HG02884 (cell line): ENCODE data around the gene MRPS21.

Source experiments
- ATAC-seq: cut with Tn5 transposase; IDR thresholded peaks from one replicate; pipeline ENCODE4 v1.9.1; 2021; ENCODE audit warnings: mild to moderate bottlenecking, moderate library complexity; ENCODE audit not compliant: unreplicated experiment

The MRPS21 gene

DNA sequence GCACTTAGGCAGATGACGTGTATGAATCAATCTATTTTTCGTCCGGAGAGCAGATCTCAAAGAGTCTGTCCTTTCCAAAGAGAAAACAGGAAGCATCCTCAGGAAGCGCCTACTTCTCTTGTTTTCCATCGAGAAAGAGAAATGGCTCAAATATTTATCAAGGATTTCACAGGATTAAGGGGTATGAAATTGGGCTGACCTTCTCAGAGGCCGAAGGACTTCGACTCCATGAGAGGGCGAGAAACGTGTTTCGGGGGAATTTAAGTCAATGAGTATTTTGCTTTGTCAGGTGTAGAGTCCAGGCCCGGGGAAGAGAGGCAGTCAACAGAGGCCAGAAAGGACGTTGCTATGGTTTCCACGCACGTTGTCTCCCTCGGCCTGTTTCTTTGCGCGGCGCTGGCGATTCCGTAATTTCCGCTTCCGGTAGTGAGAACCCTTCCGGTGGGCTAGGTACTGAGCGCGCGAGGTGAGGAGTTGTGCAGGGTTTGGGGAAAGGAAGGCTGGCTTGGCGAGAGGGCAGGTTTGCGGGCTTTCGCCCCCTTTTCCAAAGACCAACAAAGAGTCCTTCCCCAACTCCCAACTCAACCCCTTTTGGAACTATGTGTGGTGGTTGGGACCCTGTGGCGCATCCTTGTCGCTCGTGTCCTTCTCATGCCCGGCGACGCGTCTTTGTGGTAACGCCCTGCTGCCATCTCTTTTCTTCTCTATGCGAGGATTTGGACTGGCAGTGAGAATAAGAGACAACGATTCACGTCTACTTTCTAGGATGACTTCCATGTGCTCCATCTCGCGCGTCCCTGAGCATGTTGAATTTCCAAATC lies at the start of gene MRPS21:
Gene MRPS21, plus strand, starts transcription at position 429 of the 821 bp plus-strand sequence. CDS start 506 bp downstream, outside the sequence.
- ATAC-seq = peak; percentile 87

- ATAC-seq = no peak
These were observed 43.7 kb upstream of the MRPS21 start for GRCh38 chr1:150249936-150250335.

DNA sequence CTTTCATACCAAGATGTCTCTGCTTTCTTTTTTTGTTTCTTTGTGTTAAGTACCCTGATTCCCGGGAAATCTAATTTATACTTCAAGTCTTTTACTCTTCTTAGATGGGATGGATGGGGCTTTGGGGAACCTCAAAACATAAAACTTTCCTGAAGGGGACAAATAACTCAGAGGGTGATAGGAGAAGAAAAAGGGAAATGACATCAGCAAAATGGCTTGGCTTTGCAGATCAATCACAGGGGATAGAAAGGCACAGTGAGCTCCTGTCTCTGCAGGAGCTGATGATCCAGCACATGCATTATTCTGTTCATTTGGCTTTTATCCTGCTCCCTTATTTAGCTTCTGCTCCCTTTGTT lies 37.5 kb upstream of the MRPS21 start:
- no peak for ATAC-seq

DNA sequence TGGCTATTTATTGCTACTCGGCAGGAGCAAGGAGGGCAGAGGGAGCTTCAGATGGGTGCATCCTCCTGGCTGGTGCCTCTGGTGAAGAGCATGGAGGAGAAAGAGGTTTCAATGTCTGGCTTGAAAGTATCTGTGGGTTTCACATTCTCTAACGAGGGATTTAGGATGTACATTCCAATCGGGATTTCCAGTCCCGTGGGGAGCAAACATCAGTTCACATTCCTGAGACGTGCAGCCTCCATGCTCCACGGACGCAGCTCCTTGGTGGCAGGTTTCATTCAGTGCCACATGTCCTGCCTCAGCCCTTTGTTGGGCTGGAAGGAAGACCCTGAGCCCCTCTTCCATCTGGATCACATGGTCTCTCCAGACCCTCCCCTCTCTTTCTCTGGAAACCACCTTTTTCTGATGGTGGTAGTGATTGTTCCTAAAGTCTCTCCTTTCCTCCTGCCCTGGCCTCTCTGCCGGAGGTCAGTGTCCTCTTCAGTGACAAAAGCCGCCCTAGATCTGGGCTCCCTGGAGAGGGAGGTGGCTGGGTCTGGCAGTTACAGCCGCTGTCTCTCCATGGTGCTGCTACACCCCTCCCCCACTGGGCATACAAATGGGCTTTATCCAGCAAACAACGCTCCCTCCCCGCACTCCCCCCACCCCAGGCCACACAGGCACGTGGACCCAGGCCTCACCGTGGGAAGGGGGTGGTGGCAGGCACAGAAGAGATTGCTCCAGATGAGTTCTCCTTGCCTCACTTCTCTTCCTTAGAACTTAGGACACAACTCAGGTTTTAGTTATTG lies 36.9 kb upstream of the MRPS21 start:
- no peak for ATAC-seq

GRCh38 chr1:150257624-150258585 lies 35.8 kb upstream of the MRPS21 start, which contains the start of gene CA14:
TSS of gene CA14 (plus strand) at chr1:150257774. CDS start at chr1:150258129, 355 bp downstream.
- ATAC-seq = no peak

GRCh38 chr1:150259217-150259616 lies 34.4 kb upstream of the MRPS21 start:
- ATAC-seq = no peak

DNA sequence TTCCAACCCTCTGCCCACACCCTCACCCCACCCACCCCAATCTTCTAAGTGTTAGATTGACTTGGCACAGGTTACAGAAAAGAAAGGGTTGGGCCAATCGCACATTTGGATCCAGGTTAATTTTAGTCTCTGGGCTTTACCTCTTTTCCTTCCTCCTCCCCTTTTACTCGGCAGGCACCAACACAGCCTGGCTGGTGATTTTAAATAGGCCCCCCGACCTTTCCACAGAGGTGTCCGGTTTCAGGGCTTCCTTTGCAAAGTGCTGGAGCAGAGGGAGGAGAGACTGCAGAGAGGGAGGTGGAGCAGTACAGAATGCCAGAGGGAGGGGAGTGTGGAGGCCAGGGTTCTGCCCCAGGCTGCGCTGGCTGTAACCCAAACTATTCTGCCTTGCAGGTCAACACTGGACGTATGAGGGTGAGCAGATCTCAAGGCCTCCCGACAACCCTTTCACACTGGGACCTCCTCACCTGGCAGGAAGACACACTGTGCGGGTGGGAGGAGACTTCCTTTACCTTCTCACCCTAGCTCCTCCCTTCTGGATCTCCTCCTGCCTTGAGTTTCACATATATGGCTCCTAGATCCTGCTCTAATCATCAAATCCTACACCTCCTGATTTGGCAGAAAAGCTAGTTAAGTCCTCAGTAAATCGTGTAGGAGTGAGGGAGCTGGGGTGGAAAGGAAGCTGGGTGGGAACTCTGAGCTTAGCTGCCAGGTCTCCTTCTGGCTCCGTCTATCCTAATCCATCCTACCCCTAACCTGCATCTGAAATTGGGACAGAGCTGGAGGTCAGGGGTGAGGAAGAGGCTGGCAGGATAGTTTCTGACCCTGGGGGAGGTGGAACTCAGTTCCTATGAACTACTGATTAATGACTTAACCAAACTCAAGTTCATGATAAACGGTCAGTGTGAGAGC lies 33.6 kb upstream of the MRPS21 start:
- no peak for ATAC-seq

DNA sequence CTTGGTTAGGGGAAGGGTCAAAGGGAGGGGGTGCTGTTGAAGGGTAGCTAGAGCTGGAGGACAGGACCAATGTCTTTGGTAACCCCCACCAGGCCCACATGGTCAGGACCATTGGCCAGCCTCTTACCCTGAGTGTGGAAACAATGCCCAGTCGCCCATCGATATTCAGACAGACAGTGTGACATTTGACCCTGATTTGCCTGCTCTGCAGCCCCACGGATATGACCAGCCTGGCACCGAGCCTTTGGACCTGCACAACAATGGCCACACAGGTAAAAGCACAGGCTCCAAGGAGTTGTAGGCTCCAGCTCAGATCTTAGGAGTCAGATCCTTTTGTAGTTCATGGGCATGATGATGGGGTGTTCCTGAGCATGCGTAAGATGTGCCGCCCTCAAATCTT lies 32.3 kb upstream of the MRPS21 start:
- no peak for ATAC-seq

DNA sequence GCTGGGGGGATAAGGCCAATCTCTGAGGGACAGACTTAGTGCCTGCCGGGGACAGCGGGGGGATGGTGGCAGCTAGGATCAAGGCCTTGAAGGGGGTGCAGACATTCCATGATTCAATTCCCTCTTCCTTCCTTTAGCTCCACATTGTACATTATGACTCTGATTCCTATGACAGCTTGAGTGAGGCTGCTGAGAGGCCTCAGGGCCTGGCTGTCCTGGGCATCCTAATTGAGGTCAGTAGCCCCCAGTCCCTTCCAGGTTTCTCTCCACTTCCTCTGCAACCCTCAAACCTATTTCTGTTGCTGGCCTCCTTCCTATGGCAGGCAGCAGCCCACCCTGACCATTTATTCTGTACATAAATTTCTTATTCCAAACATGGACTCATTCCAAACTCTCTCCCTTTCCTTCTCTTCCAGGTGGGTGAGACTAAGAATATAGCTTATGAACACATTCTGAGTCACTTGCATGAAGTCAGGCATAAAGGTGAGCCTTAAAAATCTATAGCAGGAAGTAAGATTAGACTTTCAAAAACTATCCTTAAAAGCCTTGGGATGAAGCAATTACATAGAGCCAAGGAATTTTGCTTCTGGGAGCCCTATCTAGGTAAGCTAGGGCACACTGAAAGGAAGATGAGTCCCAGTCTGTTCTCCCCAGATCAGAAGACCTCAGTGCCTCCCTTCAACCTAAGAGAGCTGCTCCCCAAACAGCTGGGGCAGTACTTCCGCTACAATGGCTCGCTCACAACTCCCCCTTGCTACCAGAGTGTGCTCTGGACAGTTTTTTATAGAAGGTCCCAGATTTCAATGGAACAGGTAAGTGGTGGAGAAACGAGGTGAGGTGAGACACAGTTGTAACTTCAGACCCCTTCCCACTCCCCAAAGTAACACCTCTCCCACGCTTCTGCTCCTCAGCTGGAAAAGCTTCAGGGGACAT lies 31.0 kb upstream of the MRPS21 start:
- no peak for ATAC-seq

GRCh38 chr1:150263549-150263948 lies 30.1 kb upstream of the MRPS21 start:
- ATAC-seq = no peak

DNA sequence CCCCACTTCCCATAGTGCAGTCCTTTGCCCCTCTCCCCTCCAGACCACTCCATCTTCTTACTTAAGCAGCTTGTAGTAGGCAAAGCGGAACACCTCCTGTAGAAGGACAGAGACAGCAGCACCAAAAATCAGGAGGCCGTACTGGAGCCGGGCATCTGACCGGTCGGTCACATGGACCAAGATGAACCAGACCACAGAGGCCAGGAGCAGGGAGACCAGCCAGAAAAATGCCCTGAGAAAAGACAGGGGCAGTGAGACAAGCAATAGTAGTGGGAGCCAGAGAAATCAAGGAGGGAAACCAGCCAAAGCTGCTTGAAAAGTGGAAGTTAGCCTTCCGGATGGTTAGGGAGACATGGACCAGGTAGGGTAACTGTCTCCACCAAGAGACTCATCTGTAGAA lies 25.8 kb upstream of the MRPS21 start:
- no peak for ATAC-seq

DNA sequence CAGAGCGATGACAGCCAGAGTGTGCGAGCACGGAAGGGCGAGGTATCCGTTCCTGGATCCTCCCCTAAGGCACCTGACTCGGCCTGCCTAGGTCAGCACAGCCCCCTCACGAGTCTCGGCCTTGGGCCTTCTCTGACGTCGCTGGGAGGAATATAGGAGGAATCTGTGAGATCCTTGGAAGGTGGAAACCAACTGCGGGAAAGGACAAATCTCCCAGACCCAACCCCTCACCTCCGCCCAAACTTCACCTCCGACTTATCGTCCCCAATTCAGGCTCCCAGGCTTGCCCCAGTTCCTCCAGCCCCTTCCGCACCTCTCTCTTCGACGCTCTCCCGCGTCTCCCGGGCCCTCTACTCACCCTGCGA lies 25.3 kb upstream of the MRPS21 start:
- ATAC-seq = no peak

DNA sequence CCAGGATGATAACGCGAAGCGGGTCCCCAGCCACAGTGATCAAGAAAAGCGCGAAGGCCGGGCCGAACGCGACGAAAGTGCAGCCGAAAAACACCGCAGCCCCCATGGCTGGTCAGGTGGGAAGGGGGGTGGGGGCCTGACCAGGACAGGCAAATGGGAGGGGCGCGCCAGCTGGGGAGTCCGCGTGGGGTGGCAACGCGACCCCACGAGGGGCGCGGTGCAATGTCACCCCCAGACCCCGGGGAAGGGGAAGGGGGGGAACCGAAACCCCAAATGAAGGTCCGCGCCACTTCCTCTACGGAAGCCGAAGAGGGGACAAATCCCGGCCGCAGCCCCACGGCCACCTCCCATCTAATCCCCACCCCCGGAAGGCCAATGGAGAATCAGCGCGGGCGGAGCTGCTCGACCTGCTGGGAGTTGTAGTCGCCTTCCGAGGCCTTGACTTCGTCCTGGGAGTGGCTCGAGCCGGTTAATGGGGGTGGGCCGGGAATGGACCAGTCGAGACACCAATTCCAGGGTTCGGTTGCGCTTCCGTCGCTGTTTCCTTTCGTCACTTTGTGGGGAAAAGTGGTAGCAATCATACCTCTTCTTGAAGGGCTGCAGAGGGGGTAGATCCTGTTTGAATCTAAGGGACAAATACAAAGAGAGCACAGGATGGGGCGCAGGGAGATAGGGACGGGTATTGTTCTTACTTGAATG lies 24.8 kb upstream of the MRPS21 start, which contains the start of gene APH1A:
Gene APH1A, minus strand, starts transcription at position 312 of the 699 bp plus-strand sequence. Its CDS starts 206 bp downstream, at position 106.
- ATAC-seq = peak; percentile 87

DNA sequence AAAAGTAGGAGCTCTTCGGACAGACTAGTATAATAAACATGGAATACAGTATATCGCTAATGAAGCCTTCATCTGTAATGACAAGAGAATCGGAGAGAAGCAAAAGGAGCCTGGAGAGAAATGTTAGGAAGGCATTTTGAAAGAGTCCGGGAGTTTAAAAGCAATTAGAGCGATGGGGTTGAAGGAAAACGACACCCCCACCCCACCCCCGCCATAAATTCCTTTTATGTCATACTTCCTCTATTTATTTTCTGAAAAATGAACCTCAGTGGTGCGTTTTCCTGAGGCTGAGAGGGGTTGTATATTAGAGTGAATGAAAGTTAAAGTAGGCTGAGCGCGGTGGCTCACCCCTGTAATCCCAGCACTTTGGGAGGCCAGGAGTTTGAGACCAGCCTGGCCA lies 24.2 kb upstream of the MRPS21 start:
- ATAC-seq = no peak

DNA sequence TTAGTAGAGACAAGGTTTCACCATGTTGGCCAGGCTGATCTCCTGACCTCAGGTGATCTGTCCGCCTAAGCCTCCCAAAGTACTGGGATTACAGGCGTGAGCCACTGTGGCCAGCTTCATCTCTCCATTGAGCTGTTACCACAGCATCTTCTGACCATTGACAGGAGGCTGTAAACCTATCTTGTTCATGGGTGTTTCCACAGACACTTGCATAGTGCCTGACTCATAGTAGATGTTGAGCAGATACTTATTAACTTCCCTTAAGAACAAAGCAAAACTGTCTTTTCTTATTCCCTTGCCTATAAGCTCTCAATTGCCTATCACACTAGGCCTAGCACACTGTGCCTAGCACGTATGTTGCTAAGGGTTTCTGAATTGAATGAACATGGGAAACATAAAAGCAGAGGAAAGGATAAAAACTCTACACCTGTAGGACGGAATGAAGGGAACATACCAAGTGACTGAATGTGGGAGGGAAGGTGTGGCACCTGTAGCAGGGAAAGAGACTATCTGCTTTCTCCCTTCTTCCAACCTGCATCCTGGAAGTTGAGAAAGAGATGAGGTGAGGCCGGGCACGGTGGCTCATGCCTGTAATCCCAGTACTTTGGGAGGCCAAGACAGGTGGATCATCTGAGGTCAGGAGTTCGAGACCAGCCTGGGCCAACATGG lies 22.2 kb upstream of the MRPS21 start:
- no peak for ATAC-seq

GRCh38 chr1:150273311-150273710 lies 20.4 kb upstream of the MRPS21 start:
- no peak for ATAC-seq

- ATAC-seq = no peak
These were observed 13.4 kb upstream of the MRPS21 start for GRCh38 chr1:150280138-150280707.
